ENCODE measurements around the gene FICD.

DNA sequence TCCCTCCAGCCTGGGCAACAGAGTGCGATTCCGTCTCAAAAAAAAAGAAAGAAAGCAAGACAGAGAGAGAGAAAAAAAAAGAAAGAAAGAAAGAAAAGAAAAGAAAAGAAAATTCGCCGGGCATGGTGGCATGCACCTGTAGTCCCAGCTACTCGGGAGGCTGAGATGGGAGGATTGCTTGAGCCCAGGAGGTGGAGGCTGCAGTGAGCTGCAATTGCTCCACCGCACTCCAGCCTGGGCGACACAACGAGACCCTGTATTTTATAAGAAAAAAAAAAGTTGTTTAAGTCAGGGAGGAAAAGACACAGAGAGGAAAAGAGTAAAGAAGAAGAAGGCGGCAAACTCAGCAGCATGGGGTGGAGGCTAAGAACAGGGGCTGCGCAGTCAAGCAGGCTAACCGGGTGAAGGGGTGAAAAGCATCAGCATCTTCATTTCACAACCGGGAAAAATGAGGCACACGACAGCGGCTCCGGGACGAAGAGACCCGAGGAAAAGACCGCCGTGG is 557 bp upstream of the FICD start:
- TF ChIP-seq, protein P1, sequence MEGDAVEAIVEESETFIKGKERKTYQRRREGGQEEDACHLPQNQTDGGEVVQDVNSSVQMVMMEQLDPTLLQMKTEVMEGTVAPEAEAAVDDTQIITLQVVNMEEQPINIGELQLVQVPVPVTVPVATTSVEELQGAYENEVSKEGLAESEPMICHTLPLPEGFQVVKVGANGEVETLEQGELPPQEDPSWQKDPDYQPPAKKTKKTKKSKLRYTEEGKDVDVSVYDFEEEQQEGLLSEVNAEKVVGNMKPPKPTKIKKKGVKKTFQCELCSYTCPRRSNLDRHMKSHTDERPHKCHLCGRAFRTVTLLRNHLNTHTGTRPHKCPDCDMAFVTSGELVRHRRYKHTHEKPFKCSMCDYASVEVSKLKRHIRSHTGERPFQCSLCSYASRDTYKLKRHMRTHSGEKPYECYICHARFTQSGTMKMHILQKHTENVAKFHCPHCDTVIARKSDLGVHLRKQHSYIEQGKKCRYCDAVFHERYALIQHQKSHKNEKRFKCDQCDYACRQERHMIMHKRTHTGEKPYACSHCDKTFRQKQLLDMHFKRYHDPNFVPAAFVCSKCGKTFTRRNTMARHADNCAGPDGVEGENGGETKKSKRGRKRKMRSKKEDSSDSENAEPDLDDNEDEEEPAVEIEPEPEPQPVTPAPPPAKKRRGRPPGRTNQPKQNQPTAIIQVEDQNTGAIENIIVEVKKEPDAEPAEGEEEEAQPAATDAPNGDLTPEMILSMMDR (IDR thresholded peaks at IDR 0.05) = no peak
- TF ChIP-seq TCF7L2 (IDR thresholded peaks at IDR 0.05; ENCODE audit: low read depth, low read length) = no peak
